ENCODE data around the gene MAB21L3. TPM values are rescaled to one million over a fixed set of nuclear protein-coding genes. Genes with fewer than 3 reads are reported as not detected.
A peak's percentile ranks its signal among the peaks of the same experiment; 100 is the strongest.

The MAB21L3 gene
- total and polyA plus RNA-seq, 2 of the 13 experiments (the other 11 are each of a cell fraction or from before 2014, with no cell fraction given), result 0.55 to 4.1 TPM

GRCh38 chr1:116176306-116176789, 65.1 kb downstream of the MAB21L3 start (continued):
- TF ChIP-seq ZNF441 (CRISPR knock-in tag; IDR thresholded peaks at IDR 0.05; ENCODE audit: borderline replicate concordance) (no peak), SAP130 (CRISPR knock-in tag; IDR thresholded peaks at IDR 0.05; ENCODE audit: low read depth) (peak; percentile 63), ZNF207 (IDR thresholded peaks at IDR 0.05; ENCODE audit: borderline replicate concordance) (no peak), ZIK1 (CRISPR knock-in tag; IDR thresholded peaks at IDR 0.05; ENCODE audit: borderline replicate concordance, low read depth) (no peak), ZBTB2 (CRISPR knock-in tag; IDR thresholded peaks at IDR 0.05; ENCODE audit: low read depth) (no peak), SPEN (CRISPR knock-in tag; IDR thresholded peaks at IDR 0.05; ENCODE audit: low read depth) (peak; percentile 27; the same call in 1 of the 2 replicates), ZNF235 (CRISPR knock-in tag; IDR thresholded peaks at IDR 0.05; ENCODE audit: borderline replicate concordance) (no peak), BRD4 (CRISPR knock-in tag; IDR thresholded peaks at IDR 0.05) (peak; percentile 67; the same call in 1 of the 2 replicates), ADNP (CRISPR knock-in tag; IDR thresholded peaks at IDR 0.05) (peak; percentile 34; the same call in 1 of the 2 replicates), ZFX (CRISPR knock-in tag; IDR thresholded peaks at IDR 0.05; ENCODE audit: low read depth) (peak; percentile 29; the same call in 1 of the 2 replicates), HOMEZ (CRISPR knock-in tag; IDR thresholded peaks at IDR 0.05; ENCODE audit: low read depth) (peak; percentile 38; the same call in 1 of the 2 replicates), CHD4 (IDR thresholded peaks at IDR 0.05; ENCODE audit: borderline replicate concordance, low read length) (no peak), PHF8 (CRISPR knock-in tag; IDR thresholded peaks at IDR 0.05) (no peak), MYPOP (CRISPR knock-in tag; IDR thresholded peaks at IDR 0.05) (no peak), REPIN1 (CRISPR knock-in tag; IDR thresholded peaks at IDR 0.05; ENCODE audit: borderline replicate concordance, low read depth) (no peak), ZNF350 (CRISPR knock-in tag; IDR thresholded peaks at IDR 0.05; ENCODE audit: borderline replicate concordance, low read depth) (no peak), PAWR (CRISPR knock-in tag; IDR thresholded peaks at IDR 0.05; ENCODE audit: borderline replicate concordance) (no peak), ZBTB26 (CRISPR knock-in tag; IDR thresholded peaks at IDR 0.05; ENCODE audit: borderline replicate concordance) (peak; percentile 67; the same call in 1 of the 2 replicates), ZSCAN21 (CRISPR knock-in tag; IDR thresholded peaks at IDR 0.05; ENCODE audit: borderline replicate concordance) (no peak), RNF219 (CRISPR knock-in tag; IDR thresholded peaks at IDR 0.05) (no peak), IRF9 (CRISPR knock-in tag; IDR thresholded peaks at IDR 0.05; ENCODE audit: borderline replicate concordance) (no peak)
